Measurements from ENCODE around the gene CCDC57. TPM values are rescaled to one million over a fixed set of nuclear protein-coding genes. Genes with fewer than 3 reads are reported as not detected.

The CCDC57 gene
- polyA plus RNA-seq, 5 donors, result 42.5 to 68.9 (median 64.8) TPM

DNA sequence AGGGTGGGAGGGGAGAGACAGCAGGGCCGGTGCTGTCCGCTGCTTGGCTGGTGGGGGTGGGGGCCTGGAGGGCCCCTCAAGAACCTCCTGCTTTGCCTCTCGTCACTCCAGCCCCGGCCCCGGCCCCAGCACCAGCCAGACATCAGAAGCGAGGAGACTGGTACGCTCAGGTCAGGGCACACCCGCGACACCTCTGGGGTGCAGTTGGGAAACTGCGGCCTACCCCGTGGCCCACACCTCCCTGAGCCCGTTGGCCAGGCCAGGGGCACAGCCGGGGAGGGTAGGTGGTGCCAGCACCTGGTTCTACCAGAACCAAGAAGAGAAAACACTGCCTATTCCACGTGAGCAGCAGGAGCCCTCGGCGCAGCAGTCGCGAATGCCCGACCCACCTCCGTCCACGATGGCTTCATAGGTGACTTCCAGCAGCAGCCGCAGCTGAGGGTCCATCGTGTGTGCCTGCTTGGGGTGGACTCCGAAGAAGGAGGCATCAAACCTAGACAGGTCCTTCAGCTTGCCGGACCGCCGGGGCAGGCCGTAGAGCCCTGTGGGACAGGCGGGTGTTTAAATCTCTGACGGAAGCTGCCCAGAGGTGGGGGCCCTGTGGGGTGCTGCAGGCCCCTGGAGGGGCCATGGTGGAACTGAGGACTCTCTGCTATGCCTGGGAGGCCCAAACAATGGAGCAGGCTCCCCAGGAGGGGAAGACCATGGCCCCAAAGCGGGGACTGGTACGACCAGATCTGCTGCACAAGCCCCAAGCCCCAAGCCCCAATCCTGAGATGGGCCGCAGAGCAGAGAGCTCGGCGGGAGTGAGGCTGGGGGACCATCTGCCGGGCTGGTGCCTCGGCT is 117.5 kb downstream of the CCDC57 start:
- DNase-seq, result no peak

- DNase-seq, result no peak
Observed at GRCh38 chr17:82092995-82093751, 119.5 kb downstream of the CCDC57 start.

- DNase-seq, result no peak
Observed at GRCh38 chr17:82092628-82092994, 120.0 kb downstream of the CCDC57 start.

- no peak for DNase-seq
Observed at GRCh38 chr17:82092094-82092586, 120.5 kb downstream of the CCDC57 start.

DNA sequence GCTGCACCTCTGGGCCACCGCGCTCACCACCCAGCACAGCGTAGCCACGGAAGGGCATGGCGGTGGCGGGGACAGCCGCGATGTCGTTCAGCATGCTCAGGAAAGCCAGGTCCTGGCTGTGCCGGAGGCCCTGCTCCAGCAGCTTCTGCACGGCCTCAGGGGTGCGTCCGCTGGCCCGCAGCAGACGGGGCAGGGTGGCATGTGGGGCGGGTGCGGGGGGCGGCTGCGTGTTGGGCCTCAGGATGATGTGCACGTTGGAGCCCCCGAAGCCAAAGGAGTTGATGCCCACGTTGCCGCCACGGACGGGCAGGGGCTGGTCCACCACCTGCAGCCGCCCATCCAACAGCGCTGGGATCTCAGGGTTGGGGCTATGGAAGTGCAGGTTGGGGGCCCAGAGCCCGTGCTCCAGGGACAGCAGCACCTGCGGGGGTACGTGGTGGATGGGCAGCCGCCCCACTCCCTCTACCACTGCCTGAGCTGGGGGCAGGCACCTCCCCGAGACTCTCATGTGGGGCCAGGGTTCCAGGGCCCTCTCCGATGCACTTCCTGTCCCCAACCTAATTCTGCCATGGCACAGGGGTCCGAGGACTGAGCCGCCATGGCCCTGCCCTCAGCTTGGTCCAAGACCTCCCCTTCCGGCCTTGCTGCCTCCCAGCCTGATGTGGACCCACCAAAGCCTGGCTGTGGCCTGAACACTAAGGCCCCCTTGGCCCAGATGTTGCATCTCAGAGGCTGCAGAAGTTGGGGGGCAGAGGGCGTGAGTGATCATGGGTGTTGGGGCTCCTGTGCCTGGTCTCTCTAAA is 121.2 kb downstream of the CCDC57 start:
- no peak for DNase-seq

DNA sequence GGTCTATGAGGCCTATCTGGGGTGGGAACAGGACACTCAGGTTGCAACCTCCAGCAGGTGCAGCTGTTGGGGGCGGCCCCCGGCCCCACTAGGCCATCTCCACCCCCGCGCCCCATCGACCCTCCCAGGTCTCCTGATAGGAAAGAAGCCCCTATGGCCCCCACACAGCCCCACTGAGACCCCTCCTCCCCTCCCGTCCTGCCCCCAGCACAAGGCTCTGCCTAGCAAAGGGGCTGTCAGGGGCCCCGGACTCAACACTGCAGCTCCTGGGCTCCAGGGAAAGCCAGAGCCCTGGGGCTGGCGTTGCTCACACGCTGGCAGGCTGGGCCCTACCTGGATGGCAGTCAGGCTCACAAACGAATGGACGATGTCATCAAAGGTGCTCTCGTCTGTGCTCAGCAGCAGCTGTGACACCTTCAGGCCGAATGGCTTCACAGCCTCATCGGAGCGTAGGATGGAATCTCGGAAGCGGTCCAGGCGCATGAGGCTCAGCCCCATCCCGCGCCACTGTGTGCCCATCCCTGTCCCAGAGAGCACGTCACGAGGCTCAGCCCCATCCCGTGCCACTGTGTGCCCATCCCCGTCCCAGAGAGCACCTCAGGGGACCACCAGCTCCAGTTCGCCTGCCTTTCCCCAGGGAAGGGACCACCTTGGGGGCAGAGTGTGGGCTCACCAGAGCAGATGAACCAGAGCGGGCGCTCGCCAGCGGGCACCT is 121.9 kb downstream of the CCDC57 start:
- no peak for DNase-seq

- no peak for DNase-seq
Observed at GRCh38 chr17:82089723-82090548, 122.7 kb downstream of the CCDC57 start.

DNA sequence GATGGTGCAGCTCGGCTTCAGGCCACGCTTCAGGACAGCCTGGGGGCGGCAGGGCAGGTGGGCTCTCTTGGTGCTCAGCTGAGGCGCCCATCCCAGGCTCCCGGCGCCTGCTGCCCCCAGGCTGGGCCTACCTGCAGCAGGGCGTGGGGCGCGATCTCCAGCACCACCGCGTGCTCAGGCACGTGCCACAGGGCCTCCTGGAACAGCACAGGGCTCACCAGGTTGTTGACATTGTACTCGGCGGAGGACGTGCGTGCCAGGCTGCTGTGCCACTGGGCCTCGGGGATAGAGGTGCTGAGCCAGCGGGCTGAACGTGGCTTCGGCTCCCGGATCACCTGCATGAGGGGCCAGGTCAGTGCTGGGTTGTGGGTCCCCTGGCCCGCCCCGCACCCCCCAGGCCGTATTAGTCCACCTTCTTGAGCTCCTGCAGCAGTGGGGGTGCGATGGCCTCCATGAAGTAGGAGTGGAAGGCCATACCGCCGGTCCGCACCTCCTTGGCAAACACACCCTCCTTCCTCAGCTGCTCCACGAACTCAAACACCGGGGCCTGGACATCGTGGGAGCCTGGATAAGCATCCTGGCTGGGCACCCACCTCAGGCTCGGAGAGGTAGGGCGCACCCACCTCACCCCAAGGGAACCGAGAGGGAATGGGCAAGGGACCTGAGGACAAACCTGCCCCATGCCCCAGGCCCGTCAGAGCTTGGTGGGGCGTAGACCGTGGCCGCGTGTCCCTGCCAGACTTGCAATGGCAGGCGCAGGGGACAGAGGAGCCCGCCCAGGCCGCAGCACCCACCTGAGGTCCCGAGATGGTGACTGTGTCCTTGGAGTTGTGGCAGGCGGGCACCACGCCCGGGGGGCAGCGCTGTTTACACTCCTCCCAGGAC is 123.6 kb downstream of the CCDC57 start:
- no peak for DNase-seq

GRCh38 chr17:82087961-82088837 is 124.4 kb downstream of the CCDC57 start:
- no peak for DNase-seq

GRCh38 chr17:82086941-82087906 is 125.4 kb downstream of the CCDC57 start:
- no peak for DNase-seq

GRCh38 chr17:82085931-82086764 is 126.5 kb downstream of the CCDC57 start:
- DNase-seq, result no peak

DNA sequence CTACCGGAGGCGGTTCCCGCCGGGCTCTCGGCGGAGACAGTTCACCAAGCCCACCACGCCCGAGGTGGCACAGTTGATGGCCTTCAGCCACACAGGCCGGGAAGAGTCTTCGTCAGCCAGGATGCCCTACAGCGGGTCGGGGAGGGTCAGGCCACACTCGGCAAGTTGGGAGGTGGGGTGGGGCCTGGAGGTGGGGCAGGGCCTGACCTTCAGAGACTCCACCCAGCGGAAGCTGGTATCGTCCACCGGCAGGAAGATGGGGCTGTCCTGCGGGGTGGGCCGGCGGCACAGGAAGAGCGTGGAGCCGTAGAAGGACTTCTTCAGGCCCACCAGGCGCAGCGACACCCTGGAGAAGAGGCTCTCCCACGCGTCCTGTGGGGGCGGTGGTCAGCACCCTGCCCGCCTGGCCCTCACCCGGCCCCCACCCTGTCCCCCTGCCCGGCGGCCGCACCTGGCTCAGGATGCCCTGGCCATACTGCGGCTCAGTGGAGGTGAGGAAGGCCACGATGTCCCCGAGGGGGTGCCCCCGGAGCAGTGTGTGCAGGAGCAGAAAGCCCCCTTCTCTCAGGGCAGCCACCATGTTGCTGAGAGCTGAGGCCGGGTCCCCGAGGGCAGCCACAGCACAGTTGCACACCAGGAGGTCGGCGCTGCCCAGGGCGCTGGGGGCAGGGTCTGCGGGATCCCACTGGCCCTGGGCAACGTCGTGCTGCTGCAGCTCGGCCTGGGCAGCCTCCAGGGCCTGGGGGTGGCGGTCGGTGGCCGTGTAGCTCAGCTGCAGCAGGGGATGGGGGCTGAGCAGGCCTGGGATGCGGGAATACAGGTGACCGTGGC is 127.4 kb downstream of the CCDC57 start:
- DNase-seq, result no peak

- DNase-seq, result no peak
Observed at GRCh38 chr17:82084373-82085030, 128.1 kb downstream of the CCDC57 start.

- DNase-seq, result no peak
Observed at GRCh38 chr17:82083533-82084359, 128.9 kb downstream of the CCDC57 start.
